Pancreas (tissue), 10 donors: ENCODE results near the gene BOK. TPM values are rescaled to one million over a fixed set of nuclear protein-coding genes. Genes with fewer than 3 reads are reported as not detected.
A peak's percentile ranks its signal among the peaks of the same experiment; 100 is the strongest.

Experiments
- ATAC-seq, 4 donors: fragments of 200-7000 bp; cut with Tn5 transposase; one replicate each; pipeline versions ENCODE4 v1.8.0 to v1.9.1; 2020; ENCODE audit warnings: mild to moderate bottlenecking in 4 of 4, moderate library complexity in 4 of 4
- DNase-seq, 6 donors: peaks; one replicate each; pipeline ENCODE4 v3.0.0-alpha.2; 2020
- FAIRE-seq: peaks from 2 replicates; lab custom pipeline; 2012; peaks lifted over from hg19 to GRCh38; lab: Jason Lieb, UNC
- H3K27ac ChIP-seq, 4 donors: fragments of 200-600 bp; sonication (generic); 1 replicate in 3 of 4; 2 replicates in 1 of 4; pipeline versions ENCODE4 v1.5.0 to v1.8.0; 2020
- H3K27me3 ChIP-seq, 4 donors: fragments of 200-600 bp; one replicate each; pipeline ENCODE4 v1.8.0; 2021
- H3K36me3 ChIP-seq, 3 donors: fragments of 200-600 bp; sonication (generic) in 1 of 3; one replicate each; pipeline versions ENCODE4 v1.5.0 to v1.8.0; 2020 to 2021
- H3K4me1 ChIP-seq, 3 donors: fragments of 200-600 bp; one replicate each; pipeline ENCODE4 v1.8.0; 2021
- H3K4me3 ChIP-seq, 4 donors: fragments of 200-600 bp; sonication (generic) in 2 of 4; one replicate each; pipeline versions ENCODE4 v1.5.0 to v1.8.0; 2020 to 2021
- H3K9me3 ChIP-seq, 4 donors: fragments of 200-600 bp; one replicate each; pipeline ENCODE4 v1.8.0; 2021
- WGBS, 2 donors: extraction: QIAGEN DNeasy Blood & Tissue Kit; methylation state at CpG; one replicate each; pipeline ENCODE4 v1.1.7; 2013; 5-methylcytosine and 5-hydroxymethylcytosine counted together
- intact Hi-C, 3 donors: fragments of 100-400 bp; cut with DNase I; formaldehyde crosslinking; loops; one replicate each; pipeline versions ENCODE4 v1.11.1 to v1.14.2; 2022
- polyA plus RNA-seq, 2 donors: library from polyadenylated mRNA; stranded (reverse); fragments of 200-250 nt; gene quantifications; one replicate each; pipeline ENCODE4 v1.2.3, GENCODE V29; 2013
- total RNA-seq, 6 donors: library from RNA; stranded (reverse); fragmentation: NEBNext Ultra II Directional in 4 of 6; extraction: Animal tissue kit (Norgen Biotek cat#: 25700) in 4 of 6; gene quantifications; one replicate each; pipeline versions ENCODE4 v1.2.1 to v1.2.4, GENCODE V29; 2021 to 2023
- TF ChIP-seq, protein P1 (sequence below), 4 donors: fragments of 200-600 bp; sonication (generic) in 3 of 4; IDR thresholded peaks; one replicate each; pipeline versions ENCODE4 v1.5.0 to v1.8.0; 2021; ENCODE audit warnings: antibody characterized with exemption in 4 of 4
- donor health status: healthy with polysubstance abuse.
- donor health status: DM: no; HTN: no; CAD: no; lungs with moderate emphysema.
- donor health status: DM: no; HTN: no; CAD: no.
- donor health status: control.
- donor health status: control.
- donor health status: Bipolar disorder and iron deficiency.
- donor health status: DM: yes; HTN: yes; CAD: no.
- donor health status: DM: no; HTN: no; CAD: no.
- donor health status: DM: no; HTN: no; CAD: no.
- donor health status: DM: yes; HTN: yes; CAD: no.

The BOK gene
- total and polyA plus RNA-seq, 8 donors = 10.0 to 24.8 (median 11.6) TPM

DNA sequence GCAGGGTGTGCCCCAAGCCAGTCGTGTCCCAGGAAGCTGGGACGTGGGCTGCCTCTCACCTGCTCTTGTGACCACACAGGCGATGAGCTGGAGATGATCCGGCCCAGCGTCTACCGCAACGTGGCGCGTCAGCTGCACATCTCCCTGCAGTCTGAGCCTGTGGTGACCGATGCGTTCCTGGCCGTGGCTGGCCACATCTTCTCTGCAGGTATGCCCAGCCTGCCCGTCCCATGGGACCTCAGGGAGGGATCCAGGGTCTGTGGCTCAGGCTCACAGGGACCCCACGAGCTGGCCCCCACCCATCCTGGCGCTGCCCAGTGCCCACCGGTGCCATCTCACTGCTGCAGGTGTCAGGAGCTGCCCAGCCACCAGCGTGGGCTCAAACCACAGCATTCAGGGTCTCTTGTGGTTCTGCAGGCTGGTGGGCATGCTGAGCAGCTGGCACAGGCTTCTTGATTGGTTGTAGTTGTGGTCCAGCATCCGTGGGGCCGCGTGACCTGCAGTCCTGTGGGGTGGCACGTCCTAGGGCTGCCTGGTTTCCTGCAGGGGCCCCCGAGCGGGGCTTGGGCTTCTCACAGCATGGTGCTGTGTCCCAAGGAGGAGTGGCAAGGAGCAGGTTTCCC is 3.8 kb downstream of the BOK start:
- DNase-seq = peak in 1 of 6 donors; percentile 75
- no peak overlapping the region for H3K4me3 ChIP-seq
- H3K27ac ChIP-seq = no peak overlapping the region
- no peaks in the 10 kb centered on the region for H3K27me3 ChIP-seq
- 91% methylated on average over 23 of the region's 23 CpGs for WGBS, 2 donors
- intact Hi-C loops = no loop called here
- no peak for FAIRE-seq
- no peaks in the 10 kb centered on the region for H3K9me3 ChIP-seq
- no peak for ATAC-seq
- peaks cover 0 to 10% (median 8%) of the 10 kb centered on the region in 3 donors for H3K4me1 ChIP-seq
- TF ChIP-seq, protein P1, sequence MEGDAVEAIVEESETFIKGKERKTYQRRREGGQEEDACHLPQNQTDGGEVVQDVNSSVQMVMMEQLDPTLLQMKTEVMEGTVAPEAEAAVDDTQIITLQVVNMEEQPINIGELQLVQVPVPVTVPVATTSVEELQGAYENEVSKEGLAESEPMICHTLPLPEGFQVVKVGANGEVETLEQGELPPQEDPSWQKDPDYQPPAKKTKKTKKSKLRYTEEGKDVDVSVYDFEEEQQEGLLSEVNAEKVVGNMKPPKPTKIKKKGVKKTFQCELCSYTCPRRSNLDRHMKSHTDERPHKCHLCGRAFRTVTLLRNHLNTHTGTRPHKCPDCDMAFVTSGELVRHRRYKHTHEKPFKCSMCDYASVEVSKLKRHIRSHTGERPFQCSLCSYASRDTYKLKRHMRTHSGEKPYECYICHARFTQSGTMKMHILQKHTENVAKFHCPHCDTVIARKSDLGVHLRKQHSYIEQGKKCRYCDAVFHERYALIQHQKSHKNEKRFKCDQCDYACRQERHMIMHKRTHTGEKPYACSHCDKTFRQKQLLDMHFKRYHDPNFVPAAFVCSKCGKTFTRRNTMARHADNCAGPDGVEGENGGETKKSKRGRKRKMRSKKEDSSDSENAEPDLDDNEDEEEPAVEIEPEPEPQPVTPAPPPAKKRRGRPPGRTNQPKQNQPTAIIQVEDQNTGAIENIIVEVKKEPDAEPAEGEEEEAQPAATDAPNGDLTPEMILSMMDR (IDR thresholded peaks at IDR 0.05) = no peak
- no peaks in the 10 kb centered on the region for H3K36me3 ChIP-seq

GRCh38 chr2:241563031-241563507 is 4.5 kb downstream of the BOK start:
- no peaks in the 10 kb centered on the region for H3K27me3 ChIP-seq
- 88 to 89% methylated on average over 13 of the region's 13 CpGs for WGBS, 2 donors
- ATAC-seq (no peak), FAIRE-seq (no peak), DNase-seq (peak in 1 of 6 donors; percentile 60)
- H3K9me3 ChIP-seq = no peaks in the 10 kb centered on the region
- no peak overlapping the region for H3K4me3 ChIP-seq
- peaks cover 0 to 10% (median 8%) of the 10 kb centered on the region in 3 donors for H3K4me1 ChIP-seq
- TF ChIP-seq, protein P1 (IDR thresholded peaks at IDR 0.05) = no peak
- H3K36me3 ChIP-seq = no peaks in the 10 kb centered on the region
- no peak overlapping the region for H3K27ac ChIP-seq
- intact Hi-C loops = no loop called here

GRCh38 chr2:241563571-241563980 is 5.0 kb downstream of the BOK start:
- TF ChIP-seq, protein P1 (IDR thresholded peaks at IDR 0.05) = no peak
- H3K27ac ChIP-seq = no peak overlapping the region
- intact Hi-C loops = no loop called here
- H3K4me1 ChIP-seq = peaks cover 0 to 8% (median 6%) of the 10 kb centered on the region in 3 donors
- no peaks in the 10 kb centered on the region for H3K27me3 ChIP-seq
- no peaks in the 10 kb centered on the region for H3K9me3 ChIP-seq
- no peak for ATAC-seq
- no peaks in the 10 kb centered on the region for H3K36me3 ChIP-seq
- 78 to 83% methylated on average over 10 of the region's 10 CpGs for WGBS, 2 donors
- DNase-seq = peak in 1 of 6 donors; percentile 41
- no peak for FAIRE-seq
- no peak overlapping the region for H3K4me3 ChIP-seq

GRCh38 chr2:241563981-241564595 is 5.5 kb downstream of the BOK start:
- 90 to 92% methylated on average over 15 to 23 of the region's 23 CpGs for whole genome bisulfite sequencing, 2 donors

More at GRCh38 chr2:241563981-241564595, 5.5 kb downstream of the BOK start:
- no peaks in the 10 kb centered on the region for H3K9me3 ChIP-seq
- peaks cover 0 to 8% (median 6%) of the 10 kb centered on the region in 3 donors for H3K4me1 ChIP-seq
- no peaks in the 10 kb centered on the region for H3K36me3 ChIP-seq
- H3K27me3 ChIP-seq = no peaks in the 10 kb centered on the region
- DNase-seq (peak in 1 of 6 donors; percentile 41), FAIRE-seq (no peak), ATAC-seq (no peak)
- TF ChIP-seq, protein P1 (IDR thresholded peaks at IDR 0.05) = no peak
- no peak overlapping the region for H3K4me3 ChIP-seq
- intact Hi-C loops = no loop called here
- H3K27ac ChIP-seq = no peak overlapping the region
